ENCODE results near the gene PHYKPL.

Gene PHYKPL

DNA sequence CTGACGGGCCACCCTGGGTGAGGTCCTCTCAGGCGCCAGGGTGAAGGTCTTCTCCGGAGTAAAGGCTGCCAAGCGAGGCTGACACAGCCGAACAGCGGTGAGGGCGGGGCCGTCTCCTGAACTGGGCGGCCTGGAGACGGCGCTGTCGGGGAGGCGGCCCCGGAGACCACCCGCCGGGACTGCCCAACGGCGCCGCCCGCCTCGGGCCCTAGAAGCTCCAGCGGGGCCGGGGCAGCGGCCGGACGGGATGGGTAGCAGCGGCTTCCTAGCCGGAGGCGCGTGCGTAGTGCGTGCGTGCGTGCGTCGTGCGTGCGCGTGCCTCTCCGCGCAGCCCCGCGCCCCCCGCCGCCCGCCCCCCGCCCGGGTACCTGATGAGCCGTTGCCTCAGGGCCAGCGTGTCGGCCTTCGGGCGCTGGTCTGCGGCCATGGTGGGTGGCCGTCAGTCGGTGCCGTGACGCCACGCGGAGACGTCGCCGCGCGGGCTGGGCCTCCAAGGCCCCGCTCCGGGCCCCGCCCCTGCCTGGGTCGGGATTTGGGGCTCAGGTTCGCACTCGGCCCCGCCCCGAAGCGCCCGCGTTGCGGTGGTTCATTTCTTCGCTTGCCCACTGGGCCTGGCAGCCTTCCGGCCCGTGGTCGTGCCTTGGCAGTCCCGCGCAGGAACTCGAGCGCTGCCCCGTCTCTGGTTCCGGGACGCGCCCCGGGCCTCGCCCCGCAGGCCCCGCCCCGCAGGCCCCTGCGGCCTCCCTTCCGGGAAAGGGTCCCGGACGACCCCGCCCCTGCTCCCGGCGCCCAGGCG, at the start of gene PHYKPL:
Gene PHYKPL (minus strand): TSS at position 679 of the 796 bp plus-strand sequence. CDS start 252 bp downstream, at position 427.
- no peak for FAIRE-seq

DNA sequence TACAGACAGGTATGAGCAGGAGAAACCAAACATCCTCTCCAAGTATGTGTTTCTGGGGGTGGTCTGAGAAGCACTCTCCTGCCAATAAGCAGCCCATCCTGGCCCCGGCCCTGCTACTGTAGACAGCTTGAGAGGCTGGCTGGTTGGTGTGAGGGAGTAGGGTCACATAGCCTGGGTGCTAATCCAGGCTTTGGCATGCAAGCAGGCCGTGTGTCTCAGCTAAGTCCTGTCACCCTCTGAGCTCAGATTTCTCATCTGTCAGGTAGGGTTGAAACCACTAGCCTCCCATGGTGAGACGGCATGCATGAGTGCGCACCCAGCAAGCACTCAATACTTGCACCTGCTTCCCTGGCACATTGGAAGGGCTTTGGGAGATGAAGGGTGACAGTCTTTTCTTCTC, 49.8 kb upstream of the PHYKPL start:
- no peak for FAIRE-seq

DNA sequence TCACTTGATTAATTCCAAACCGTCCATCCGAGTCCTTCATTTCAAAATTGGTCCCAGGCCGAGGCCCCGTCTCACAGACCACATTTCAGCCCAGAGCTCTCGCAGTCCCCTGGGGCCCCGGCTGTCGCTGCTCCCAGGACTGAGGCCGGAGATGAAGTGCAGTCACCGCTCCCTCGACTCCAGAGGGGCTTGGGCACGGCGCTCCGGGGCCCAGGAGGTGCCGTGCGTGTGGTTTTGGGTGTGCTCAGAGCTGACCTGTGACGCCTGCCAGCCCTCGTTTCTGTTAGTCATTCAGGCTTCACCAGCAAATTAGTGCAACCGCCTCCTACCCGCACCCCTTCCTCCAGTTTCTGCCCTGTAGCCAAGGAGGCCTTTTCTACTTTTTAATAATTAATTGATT, 48.7 kb upstream of the PHYKPL start:
- no peak for FAIRE-seq

DNA sequence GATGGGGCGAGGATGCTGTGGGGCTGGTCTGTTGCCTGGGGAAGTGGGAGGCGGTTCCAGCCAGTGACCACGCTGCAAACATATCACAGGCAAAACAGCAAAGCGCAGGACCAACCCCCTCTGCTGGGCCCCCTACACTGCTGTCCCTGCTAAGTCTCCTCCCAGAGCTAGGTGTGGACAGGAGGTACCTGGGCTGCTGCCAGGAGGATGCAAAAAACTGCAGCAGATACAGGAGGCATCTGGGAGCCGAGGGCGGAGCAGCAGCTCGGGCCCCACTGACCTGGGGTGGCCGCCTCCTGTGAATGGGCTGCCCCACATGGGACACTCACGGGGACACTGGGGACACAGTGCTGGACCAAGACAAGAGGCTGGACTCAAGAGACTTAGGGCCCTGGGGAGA, 48.0 kb upstream of the PHYKPL start:
- no peak for FAIRE-seq

DNA sequence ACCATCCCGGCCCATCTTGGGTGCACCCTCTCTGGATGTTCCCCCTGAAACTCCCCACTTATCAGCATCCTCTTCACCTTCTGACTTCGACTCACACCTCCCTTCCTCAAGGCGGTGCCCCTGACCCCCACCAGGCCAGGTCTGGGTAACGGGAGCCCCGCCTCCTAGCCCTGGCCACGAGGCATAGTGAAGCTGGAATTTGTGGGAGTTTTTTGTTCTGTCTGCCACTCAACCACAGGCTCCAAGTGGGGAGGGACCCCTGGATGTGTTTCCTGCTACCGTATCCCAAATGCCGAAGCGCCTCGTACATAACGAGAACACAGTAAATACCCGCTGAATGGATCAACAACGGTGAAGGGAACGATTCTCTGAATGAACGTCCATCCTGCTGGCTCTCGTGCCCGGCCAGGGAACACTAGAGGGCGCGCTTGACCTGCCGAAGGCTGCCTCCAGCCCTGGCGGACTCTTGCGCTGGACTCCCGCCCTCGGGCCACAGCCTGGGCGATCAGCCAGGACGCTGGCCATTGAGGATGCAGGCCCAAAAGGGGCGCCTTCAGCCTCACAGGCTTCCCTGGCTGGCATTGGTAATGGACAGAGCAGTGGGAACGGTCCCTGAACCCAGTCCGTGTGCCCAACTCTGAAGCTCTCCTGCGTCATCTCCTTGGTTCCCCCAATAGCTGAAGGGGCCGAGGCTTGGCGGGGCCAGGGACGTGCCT, 47.3 kb upstream of the PHYKPL start:
- no peak for FAIRE-seq

DNA sequence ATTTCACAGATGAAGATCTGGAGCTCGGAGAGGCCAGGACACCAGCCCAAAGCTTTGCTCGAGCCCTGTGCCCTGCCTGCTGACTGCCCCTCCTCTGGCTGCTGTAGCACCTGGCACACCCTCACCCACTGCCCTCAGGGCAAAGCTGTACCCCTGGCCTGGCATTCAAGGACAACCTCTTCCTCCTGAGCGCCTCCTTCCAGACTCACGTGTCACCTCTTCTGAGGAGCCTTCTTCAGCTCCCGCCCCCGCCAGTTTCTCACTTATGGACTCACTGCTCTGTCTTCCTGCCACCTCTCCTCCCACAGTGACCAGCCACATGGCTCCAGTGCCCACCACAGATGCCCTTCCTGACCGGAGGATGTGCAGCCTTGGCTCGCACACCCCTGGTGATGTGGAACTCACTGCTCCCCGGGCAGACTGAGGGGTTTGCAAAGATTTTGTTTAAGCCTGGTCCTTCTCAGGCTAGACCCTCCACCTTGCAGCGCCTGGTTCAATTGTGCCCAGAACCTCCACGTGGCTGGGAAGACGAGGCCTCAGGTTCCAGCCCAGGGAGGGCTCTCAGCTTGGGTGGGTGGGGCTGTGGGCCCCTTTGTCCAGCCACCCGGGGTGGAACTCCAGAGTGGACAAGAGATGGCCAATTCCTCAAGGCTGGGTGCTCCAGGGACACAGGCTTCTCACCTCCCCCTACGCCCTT, 46.6 kb upstream of the PHYKPL start:
- FAIRE-seq, result no peak

DNA sequence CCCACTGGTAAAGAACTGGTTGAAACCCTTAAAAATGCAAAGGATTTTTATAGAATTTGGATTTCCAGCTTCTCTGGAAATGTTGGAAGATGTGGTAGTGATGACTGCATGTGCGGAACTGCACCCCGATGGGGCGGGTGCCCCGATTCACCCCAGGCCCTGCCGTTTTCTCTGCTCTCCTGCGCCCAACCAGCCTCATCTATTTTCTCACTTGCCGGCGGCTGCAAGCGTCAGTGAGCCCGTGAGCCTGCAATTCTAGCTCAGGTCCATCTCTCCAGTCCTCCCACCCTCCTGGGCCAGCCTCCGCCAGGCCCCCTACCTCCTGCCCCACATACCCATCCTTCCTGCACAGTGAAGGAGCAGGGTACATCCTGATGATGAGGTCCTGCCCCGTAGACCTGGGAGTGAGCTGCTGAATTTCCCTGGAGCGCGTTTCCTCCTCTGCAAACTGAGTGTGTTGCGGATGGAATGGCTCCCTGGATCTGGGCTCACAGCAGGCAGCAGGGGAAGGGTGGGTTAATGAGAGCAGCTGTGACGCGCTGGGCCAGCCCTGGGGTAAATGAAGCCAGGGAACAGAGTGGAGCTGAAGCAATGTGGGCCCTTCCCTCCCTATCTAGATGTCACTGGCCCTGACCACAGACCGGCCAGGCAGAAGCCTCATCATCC, 45.9 kb upstream of the PHYKPL start:
- FAIRE-seq, result no peak

DNA sequence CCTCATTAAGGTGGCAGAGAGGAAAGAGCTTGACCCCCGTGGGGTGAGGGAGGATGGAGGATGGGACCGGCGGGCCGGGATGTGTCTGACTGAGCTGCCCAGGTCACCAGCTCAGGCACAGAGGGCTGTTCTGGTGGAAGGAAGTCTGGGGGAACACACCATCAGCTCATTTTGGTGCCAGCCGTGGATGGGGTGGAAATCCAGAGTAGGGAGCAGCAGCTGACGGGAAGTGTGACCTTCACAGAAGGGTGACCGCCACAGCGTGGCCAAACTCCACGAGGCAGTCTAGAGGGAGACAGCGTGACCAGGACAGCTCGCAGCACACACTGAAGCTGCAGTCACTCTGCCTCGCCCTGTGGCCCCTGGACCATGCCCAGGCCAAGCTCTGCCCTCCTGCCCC, 45.3 kb upstream of the PHYKPL start:
- FAIRE-seq, result no peak

DNA sequence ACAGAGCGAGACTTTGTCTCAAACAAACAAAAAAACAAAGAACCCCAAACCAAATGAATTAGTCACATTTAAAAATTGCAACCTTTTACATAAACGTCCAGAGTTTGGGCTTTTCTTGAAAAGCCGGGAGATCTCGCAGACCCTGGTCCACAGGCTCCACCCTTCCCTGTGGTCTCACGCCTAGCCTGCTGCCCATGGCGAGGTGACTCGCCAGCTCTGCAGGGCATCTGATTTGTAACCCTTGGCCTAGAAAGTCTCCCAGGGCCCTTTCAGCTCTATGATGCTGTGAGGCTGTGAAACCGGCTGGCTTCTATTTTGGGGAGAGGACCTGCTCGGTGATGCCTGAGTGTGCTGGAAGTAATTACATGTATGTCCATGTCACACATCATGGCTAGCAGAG, 44.7 kb upstream of the PHYKPL start:
- FAIRE-seq, result no peak

DNA sequence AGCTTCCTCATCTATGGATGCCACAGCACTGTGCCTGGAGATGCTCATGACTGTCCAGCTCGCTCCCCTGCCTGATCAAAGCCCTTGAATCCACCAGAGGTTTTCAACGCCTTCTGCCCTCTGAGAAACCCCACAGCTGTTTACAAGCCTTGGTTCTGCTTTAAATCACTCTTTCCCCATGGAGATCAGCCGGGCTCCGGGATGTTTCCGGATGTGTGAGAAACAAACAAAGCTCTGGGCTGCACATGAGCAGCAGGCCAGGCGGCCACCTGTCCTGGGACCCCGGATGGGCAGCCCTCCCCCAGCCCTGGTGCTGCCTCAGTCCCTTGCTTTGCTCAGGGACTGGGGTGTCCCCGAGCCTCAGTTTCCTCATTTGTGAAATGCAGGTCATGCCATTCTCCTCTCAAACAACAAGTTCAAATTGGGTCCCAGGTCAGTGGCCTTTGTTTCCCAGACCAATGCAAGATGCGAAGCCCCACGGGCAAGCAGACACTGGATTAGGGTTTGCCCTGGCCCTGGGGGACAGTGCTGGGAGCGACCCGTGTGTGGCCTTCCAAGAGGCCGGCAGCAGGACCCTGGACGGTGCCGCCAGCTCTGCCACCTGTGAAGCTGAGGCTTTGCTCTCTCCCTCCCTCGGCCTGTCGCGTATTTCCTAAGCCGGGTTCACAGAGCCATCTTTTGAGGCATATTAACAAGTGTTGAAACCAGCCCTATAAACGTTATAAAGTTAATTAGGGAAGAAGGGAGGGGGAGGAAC, 42.4 kb upstream of the PHYKPL start:
- FAIRE-seq, result no peak

DNA sequence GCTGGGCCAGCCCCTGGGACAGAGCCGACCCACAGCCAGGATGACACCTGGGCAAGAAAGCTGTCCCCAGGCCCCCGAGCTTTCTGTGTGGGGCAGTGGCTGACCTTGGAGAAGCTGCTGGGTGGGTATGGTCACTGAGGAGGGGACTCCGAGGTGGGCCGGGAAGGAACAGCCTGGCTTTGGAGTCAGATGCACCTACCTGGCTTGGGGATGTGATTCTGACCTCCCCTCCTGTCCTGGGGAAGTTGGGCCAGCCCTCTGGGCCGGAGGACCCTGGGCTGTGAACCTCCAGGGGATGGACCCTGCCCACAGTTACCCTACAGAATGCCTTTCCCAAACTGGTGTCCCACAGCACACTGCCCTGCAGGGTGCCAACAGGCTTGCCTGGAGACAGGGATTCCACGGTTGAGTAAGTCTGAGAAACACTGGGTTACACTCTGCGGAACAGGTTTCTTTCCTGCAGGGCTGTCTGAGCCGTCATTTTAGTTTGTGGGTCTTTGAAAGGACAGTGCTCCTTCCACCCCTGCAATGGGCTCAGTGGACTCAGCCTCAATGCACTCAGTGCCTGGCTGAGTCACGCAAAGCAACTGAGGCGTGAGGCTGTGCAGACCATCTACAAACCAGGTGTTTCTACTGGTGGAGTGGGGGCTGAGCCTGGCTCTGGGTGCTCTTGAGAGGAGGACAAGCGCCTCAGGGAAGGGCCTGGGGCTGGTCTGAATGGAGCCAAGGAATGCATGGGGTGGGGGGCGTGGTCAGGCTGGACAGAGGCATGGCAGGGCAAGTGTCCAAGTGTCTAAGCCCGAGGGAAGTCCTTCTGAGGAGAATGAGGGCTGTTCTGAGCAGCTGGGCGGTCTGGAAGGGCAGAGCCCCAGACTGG, 41.3 kb upstream of the PHYKPL start:
- no peak for FAIRE-seq

DNA sequence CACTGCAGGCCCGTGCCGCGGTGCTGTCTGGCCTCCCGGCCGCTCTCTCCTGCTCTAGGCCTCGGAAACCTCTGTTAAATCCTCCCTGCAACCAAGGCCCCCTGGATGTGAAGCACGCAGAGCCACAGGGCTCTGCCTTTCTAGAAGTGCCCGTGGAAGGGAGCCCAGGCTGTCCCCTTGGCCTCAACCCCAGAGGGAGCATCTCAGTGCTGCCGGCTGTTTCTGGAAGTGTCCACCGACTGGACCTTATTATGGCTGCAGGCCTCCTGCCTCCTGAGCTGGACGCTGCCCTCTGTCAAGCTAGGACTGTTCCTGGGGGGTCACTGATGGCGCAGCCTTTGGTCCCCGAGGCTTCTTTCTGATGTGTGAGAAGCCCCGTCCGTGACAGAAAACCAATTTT, 40.4 kb upstream of the PHYKPL start:
- no peak for FAIRE-seq

DNA sequence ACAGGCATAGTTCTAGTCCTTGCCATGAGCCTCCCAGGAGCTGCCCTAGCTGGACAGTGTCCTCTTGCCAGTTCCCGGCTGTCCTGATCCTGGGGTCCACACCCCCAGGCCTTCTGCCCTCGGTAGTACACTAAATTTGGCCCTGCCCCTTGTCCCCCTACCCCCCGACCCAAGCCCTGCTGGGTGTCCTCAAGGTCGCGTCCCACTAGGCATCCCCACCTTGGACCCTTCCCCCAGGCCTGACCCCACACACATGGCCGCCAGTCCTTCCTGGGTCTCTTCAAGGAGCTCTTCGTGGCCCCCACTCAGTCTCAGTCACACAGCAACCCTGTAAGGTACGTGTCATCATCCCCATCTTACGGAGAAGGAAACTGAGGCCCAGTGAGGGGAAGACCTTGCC, 40.0 kb upstream of the PHYKPL start:
- no peak for FAIRE-seq

DNA sequence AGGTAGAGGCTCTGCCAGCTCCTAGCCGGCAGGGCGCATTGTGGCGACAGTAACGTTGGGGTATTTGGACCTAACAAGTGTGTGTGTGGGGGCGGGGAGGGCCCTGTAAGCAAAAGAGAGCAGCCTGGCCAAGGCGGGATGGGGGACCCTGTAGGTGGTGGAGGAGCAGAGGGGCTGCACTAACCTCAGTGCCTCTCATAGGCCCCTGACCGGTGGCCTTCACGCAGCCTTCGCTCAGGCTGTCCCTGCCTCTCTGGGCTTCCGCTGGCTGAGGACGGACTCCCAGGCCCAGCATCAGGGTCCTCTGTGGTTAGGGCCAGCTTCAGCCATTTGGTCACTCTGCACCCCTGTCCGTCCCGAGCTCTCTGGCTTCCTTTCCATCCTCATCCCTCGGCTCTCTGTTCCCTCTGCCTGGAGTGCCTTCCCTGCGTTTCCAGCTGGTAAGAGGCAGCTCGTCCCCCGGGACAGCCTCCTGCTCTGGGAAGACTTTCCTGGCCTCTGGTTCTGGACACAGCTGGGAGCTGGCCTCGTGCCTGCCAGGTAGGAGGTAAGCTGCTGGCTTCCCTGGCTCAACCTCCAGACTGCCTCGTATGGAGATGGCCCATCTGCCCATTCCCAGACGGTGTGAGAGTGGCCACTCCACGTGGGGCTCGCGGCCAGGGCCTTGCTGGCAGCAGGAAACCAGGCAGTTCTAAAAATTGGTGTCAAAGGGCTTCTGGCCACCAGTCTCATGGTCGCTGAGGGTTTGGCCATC, 39.3 kb upstream of the PHYKPL start:
- no peak for FAIRE-seq

DNA sequence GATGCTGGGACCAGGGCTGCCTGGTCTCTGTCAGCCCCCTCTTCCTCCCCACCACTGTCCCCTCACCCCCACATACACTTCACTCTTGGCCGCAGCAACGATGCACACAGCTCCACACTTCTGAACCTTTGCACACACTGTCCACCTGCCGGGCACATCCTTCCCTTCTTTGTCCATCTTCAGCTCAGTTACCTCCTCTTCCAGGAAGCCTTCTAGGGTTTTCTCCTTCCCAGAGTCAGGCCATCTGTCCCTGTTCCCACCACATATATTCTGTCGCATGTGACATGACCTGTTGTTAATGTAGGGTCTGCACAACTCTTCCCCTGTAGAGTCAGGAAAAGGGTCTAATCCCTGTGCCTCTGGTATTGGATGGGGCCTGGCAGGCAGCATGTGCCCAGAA, 38.6 kb upstream of the PHYKPL start:
- no peak for FAIRE-seq

DNA sequence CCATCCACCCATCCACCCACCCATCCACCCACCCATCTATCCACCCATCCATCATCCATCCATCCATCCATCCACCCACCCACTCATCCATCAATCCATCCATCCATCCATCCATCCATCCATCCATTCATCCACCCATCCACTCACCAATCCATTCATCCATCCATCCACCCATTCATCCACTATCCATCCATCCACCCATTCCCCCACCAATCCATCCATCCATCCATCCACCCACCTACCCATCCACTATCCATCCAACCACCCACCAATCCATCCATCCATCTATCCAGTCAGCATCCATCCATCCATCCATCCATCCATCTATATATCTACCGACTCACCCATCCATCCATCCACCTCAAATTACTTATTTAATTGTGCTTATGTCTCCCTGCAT, 36.9 kb upstream of the PHYKPL start:
- no peak for FAIRE-seq

DNA sequence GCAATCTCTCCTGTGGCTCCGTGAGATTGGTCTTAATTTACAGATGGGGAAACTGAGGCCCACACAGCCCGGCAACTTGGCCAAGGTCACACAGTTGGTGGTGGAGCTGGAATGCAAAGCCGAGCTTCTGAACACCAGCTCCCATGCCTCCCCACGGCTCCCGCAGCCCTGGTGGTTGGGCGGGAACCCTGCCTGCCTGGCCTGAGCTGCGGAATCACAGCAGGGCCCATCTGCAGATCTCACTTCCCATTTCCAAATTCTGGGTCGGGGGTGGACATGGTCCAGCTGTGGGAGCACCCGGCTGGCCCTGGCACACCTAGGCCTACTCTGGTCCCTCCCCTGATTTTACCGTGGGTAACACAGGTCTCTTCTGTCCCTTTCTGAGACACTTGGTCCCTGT, 35.3 kb upstream of the PHYKPL start:
- FAIRE-seq, result no peak

DNA sequence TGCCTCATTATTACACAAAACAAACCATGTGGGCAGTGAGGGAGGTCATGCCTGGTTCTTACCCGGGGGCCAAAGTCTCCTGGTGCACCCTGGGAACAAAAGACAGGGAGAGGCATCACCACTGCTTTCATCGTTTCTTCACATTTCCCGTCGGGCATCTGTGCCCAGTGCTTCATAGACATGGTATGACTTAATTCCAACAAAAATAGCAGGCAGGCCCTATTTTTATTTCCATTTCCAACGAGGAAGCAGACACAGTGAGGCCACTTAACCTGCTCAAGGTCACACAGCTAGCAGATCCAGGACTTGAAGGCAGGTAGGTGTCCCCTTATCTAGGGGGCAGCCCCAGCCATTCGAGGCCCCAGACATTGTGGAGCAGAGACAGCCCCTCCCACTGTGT, 34.6 kb upstream of the PHYKPL start:
- no peak for FAIRE-seq

DNA sequence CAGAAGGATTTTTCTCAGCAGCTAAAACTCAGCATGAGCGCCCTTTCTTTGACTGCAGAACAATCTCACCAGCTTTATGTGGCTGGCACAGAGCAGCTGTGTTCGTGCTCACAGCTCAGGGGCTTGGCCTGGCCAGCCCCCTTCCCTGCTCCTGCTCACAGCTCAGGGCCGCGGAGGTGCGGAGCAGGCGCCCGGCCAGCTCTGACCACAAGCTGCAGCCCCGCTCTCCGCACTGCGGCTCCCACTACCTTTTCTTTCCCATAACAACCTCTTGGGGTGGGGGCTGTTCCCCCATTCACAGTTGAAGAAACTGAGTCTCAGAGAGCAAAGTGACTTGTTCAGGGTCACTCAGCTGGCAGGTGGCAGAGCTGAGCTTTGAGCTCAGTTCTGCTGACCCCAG, 34.0 kb upstream of the PHYKPL start:
- no peak for FAIRE-seq

DNA sequence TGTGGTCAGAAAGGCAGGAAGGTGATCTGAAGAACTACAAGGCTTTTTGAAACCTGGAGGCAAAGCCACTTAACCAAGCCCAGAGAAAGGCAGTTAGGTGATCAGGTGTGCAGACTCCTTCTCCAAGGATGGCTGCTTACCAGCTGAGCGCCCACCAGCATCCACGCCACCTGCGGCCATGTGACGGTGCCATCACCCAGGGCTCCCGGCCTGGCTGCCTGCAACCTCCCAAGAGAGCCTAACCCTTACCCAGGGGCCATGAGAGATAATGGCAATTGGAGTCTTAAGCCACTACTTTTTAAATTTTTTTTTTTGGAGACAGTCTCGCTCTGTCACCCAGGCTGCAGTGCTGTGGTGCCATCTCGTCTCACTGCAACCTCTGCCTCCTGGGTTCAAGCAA, 33.1 kb upstream of the PHYKPL start:
- FAIRE-seq, result no peak

DNA sequence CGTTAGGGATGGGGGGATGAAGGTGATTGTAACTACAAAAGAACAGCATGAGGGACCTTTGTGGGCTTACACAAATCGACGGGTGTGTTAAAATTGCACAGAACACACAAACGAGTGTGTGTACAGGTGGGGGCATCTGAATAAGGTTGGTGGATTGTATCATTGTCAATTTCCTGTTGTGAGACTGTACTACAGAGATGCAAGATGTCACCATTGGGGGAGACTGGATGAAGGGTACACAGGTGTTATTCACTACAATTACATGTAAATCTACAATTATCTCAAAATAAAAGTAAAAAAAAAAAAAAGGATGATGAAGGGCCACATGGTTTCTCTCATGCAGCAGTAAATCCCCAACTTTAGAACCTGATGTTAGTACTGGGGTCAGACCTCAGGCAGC, 31.4 kb upstream of the PHYKPL start:
- FAIRE-seq, result no peak
